Neural cell (in vitro differentiated cells): Measurements from ENCODE around the gene SERPINB8. TPM values are rescaled to one million over a fixed set of nuclear protein-coding genes. Genes with fewer than 3 reads are reported as not detected.

ENCODE experiments used
- H2AFZ ChIP-seq: fragments of 200-600, 300-800 bp; sonication (generic), shearing (Covaris generic); 2 replicates; pipeline ENCODE4 v1.6.0; 2014; ENCODE audit warnings: low read depth, mild to moderate bottlenecking, antibody characterized with exemption, low read length, moderate library complexity
- H3F3A ChIP-seq: fragments of 200-600 bp; shearing (Covaris generic); 2 replicates; pipeline ENCODE4 v1.6.1; 2016; ENCODE audit warnings: mild to moderate bottlenecking, moderate library complexity, mixed read lengths, antibody characterized with exemption, low read length; ENCODE audit not compliant: insufficient read depth, poor library complexity, severe bottlenecking
- H3K27ac ChIP-seq: fragments of 200-600, 300-800 bp; sonication (generic), shearing (Covaris generic); 2 replicates; pipeline ENCODE4 v1.5.1; 2014; ENCODE audit warnings: mild to moderate bottlenecking, low read length, moderate library complexity
- H3K27me3 ChIP-seq: fragments of 300-800, 200-600 bp; sonication (generic), shearing (Covaris generic); 2 replicates; pipeline ENCODE4 v1.6.0; 2014; ENCODE audit warnings: mild to moderate bottlenecking, low read depth, low read length, moderate library complexity; ENCODE audit not compliant: insufficient read depth
- H3K36me3 ChIP-seq: fragments of 300-800, 200-600 bp; sonication (generic), shearing (Covaris generic); 2 replicates; pipeline ENCODE4 v1.5.1; 2014; ENCODE audit warnings: mild to moderate bottlenecking, antibody characterized with exemption, low read length, moderate library complexity; ENCODE audit not compliant: insufficient read depth
- H3K4me2 ChIP-seq: fragments of 300-800, 200-600 bp; sonication (generic), shearing (Covaris generic); 2 replicates; pipeline ENCODE4 v1.6.0; 2014; ENCODE audit warnings: mild to moderate bottlenecking, low read length
- H3K4me3 ChIP-seq: fragments of 300-800, 200-600 bp; sonication (generic), shearing (Covaris generic); 2 replicates; pipeline ENCODE4 v1.5.1; 2014; ENCODE audit warnings: mild to moderate bottlenecking, low read length, moderate library complexity
- H3K79me2 ChIP-seq: fragments of 200-600 bp; shearing (Covaris generic); replicated peaks from 2 replicates; pipeline ENCODE4 v1.6.0; 2014; ENCODE audit warnings: mild to moderate bottlenecking, low read length, moderate library complexity; ENCODE audit not compliant: insufficient read depth
- H3K9ac ChIP-seq: fragments of 300-800, 200-600 bp; sonication (generic), shearing (Covaris generic); 2 replicates; pipeline ENCODE4 v1.6.1; 2016; ENCODE audit warnings: mild to moderate bottlenecking, low read length, mixed read lengths
- H3K9me2 ChIP-seq: fragments of 200-600 bp; shearing (Covaris generic); 2 replicates; pipeline ENCODE4 v1.6.1; 2016; ENCODE audit warnings: mild to moderate bottlenecking, low read length, mixed read lengths; ENCODE audit not compliant: insufficient read depth
- H3K9me3 ChIP-seq: fragments of 200-600, 300-800 bp; sonication (generic), shearing (Covaris generic); 2 replicates; pipeline ENCODE4 v1.6.1; 2016; ENCODE audit warnings: mild to moderate bottlenecking, mixed run types, low read length, moderate library complexity, mixed read lengths
- H4K20me1 ChIP-seq: fragments of 200-600 bp; shearing (Covaris generic); 2 replicates; pipeline ENCODE4 v1.6.1; 2016; ENCODE audit warnings: mild to moderate bottlenecking, mixed run types; ENCODE audit not compliant: insufficient read depth
- EP300 ChIP-seq: fragments of 450-650 bp; conservative IDR thresholded peaks from 2 replicates; pipeline ENCODE4 v1.6.1; 2014; ENCODE audit warnings: antibody characterized with exemption, mild to moderate bottlenecking, moderate library complexity; ENCODE audit not compliant: poor library complexity, severe bottlenecking
- EZH2 ChIP-seq: fragments of 200-600, 300-800 bp; shearing (Covaris generic), sonication (generic); IDR thresholded peaks from 2 replicates; pipeline ENCODE4 v1.6.1; 2014; ENCODE audit warnings: antibody characterized with exemption, low read length, borderline replicate concordance, mild to moderate bottlenecking; ENCODE audit not compliant: insufficient read depth, poor library complexity, severe bottlenecking
- MXI1 ChIP-seq: fragments of 450-650 bp; conservative IDR thresholded peaks from 2 replicates; pipeline ENCODE4 v1.6.1; 2014; ENCODE audit warnings: antibody characterized with exemption, mild to moderate bottlenecking; ENCODE audit not compliant: poor library complexity, severe bottlenecking
- POLR2AphosphoS5 ChIP-seq: IDR thresholded peaks from 2 replicates; pipeline ENCODE4 v1.6.1; 2012
- RAD21 ChIP-seq: fragments of 450-650 bp; conservative IDR thresholded peaks from 2 replicates; pipeline ENCODE4 v1.6.1; 2014; ENCODE audit warnings: antibody characterized with exemption, mild to moderate bottlenecking, moderate library complexity
- REST ChIP-seq: IDR thresholded peaks from 2 replicates; pipeline ENCODE4 v1.6.1; 2012; ENCODE audit warnings: borderline replicate concordance
- SMC3 ChIP-seq: fragments of 450-650 bp; conservative IDR thresholded peaks from 2 replicates; pipeline ENCODE4 v1.6.1; 2014; ENCODE audit warnings: antibody characterized with exemption, mild to moderate bottlenecking, moderate library complexity; ENCODE audit not compliant: poor library complexity
- TAF1 ChIP-seq: IDR thresholded peaks from 2 replicates; pipeline ENCODE4 v1.6.1; 2012; ENCODE audit warnings: low read depth
- polyA plus RNA-seq: library from polyadenylated mRNA; depleted of rRNA; stranded (reverse); fragments of >200 nt; gene quantifications from 2 replicates; pipeline ENCODE4 v1.2.3, GENCODE V29; 2014
- TF ChIP-seq, protein P1 (sequence below): fragments of 450-650 bp; IDR thresholded peaks from 2 replicates; pipeline ENCODE4 v1.5.1; 2014; ENCODE audit warnings: antibody characterized with exemption, mild to moderate bottlenecking, moderate library complexity; ENCODE audit not compliant: poor library complexity, severe bottlenecking

SERPINB8 gene
- polyA plus RNA-seq, 1 donor from 2014 or later: 2.0 TPM

- H3K4me3 ChIP-seq: no peak overlapping the region
- no peaks in the 10 kb centered on the region for H4K20me1 ChIP-seq
Observed at GRCh38 chr18:63964908-63965307, 5.0 kb upstream of the SERPINB8 start.

GRCh38 chr18:63965716-63966330 is 4.1 kb upstream of the SERPINB8 start:
- TF ChIP-seq POLR2AphosphoS5 (no peak), EP300 (no peak), MXI1 (no peak), SMC3 (no peak)
- Histone ChIP-seq H3F3A (no peaks in the 10 kb centered on the region), H3K4me3 (no peak overlapping the region), H3K27ac (no peak overlapping the region), H3K4me2 (no peak overlapping the region), H3K9ac (no peak overlapping the region), H3K79me2 (peaks cover 3% of the 10 kb centered on the region), H3K9me2 (no peaks in the 10 kb centered on the region), H2AFZ (no peak overlapping the region), H3K27me3 (no peaks in the 10 kb centered on the region), H4K20me1 (no peaks in the 10 kb centered on the region), H3K9me3 (no peaks in the 10 kb centered on the region), H3K36me3 (no peaks in the 10 kb centered on the region)

More at GRCh38 chr18:63964908-63965307, 5.0 kb upstream of the SERPINB8 start:
- no peak overlapping the region for H3K27ac ChIP-seq
- H3K9ac ChIP-seq: no peak overlapping the region
- H3K9me3 ChIP-seq: no peaks in the 10 kb centered on the region
- no peak overlapping the region for H2AFZ ChIP-seq
- H3K4me2 ChIP-seq: no peak overlapping the region
- H3K27me3 ChIP-seq: no peaks in the 10 kb centered on the region
- H3F3A ChIP-seq: no peaks in the 10 kb centered on the region
- no peaks in the 10 kb centered on the region for H3K9me2 ChIP-seq
- no peaks in the 10 kb centered on the region for H3K36me3 ChIP-seq
- peaks cover 3% of the 10 kb centered on the region for H3K79me2 ChIP-seq
- TF ChIP-seq EP300 (no peak), TAF1 (no peak), MXI1 (no peak), REST (no peak)

- peak overlapping the region; percentile 95 for H3K27ac ChIP-seq
- no peaks in the 10 kb centered on the region for H3K9me3 ChIP-seq
- H4K20me1 ChIP-seq: no peaks in the 10 kb centered on the region
- no peaks in the 10 kb centered on the region for H3K27me3 ChIP-seq
- peak overlapping the region; percentile 99 for H2AFZ ChIP-seq
- peak overlapping the region; percentile 97 for H3K9ac ChIP-seq
- H3F3A ChIP-seq: no peaks in the 10 kb centered on the region
- peak overlapping the region; percentile 86 for H3K4me3 ChIP-seq
- H3K4me2 ChIP-seq: peak overlapping the region; percentile 44
- H3K79me2 ChIP-seq: peaks cover 3% of the 10 kb centered on the region
- TF ChIP-seq, protein P1, sequence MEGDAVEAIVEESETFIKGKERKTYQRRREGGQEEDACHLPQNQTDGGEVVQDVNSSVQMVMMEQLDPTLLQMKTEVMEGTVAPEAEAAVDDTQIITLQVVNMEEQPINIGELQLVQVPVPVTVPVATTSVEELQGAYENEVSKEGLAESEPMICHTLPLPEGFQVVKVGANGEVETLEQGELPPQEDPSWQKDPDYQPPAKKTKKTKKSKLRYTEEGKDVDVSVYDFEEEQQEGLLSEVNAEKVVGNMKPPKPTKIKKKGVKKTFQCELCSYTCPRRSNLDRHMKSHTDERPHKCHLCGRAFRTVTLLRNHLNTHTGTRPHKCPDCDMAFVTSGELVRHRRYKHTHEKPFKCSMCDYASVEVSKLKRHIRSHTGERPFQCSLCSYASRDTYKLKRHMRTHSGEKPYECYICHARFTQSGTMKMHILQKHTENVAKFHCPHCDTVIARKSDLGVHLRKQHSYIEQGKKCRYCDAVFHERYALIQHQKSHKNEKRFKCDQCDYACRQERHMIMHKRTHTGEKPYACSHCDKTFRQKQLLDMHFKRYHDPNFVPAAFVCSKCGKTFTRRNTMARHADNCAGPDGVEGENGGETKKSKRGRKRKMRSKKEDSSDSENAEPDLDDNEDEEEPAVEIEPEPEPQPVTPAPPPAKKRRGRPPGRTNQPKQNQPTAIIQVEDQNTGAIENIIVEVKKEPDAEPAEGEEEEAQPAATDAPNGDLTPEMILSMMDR: no peak
- TF ChIP-seq TAF1 (no peak), REST (no peak), EZH2 (no peak), RAD21 (no peak), MXI1 (no peak), EP300 (no peak)
- no peaks in the 10 kb centered on the region for H3K9me2 ChIP-seq
- no peaks in the 10 kb centered on the region for H3K36me3 ChIP-seq
Observed at GRCh38 chr18:63970809-63971205, 926 bp downstream of the SERPINB8 start.
